WERI-Rb-1 (cell line): ENCODE measurements around the gene AHCTF1.
"Not testable (repeated sequence)": the region's sequence is repeated elsewhere in the genome, so short reads cannot be mapped to it uniquely, and the experiment has no call there.

Experiments used
- DNase-seq: peaks from one replicate; pipeline ENCODE4 v3.0.0-alpha.2; 2020
- H3K27ac ChIP-seq: fragments of 250-450 bp; sonication (Bioruptor Pico); 2 replicates; pipeline ENCODE4 v1.5.1; 2020; ENCODE audit warnings: mild to moderate bottlenecking, moderate library complexity
- H3K27me3 ChIP-seq: fragments of 250-450 bp; sonication (Bioruptor Pico); 2 replicates; pipeline ENCODE4 v1.5.1; 2021; ENCODE audit warnings: mild to moderate bottlenecking, low read depth, moderate library complexity; ENCODE audit not compliant: insufficient read depth, severe bottlenecking
- H3K36me3 ChIP-seq: fragments of 250-450 bp; sonication (Bioruptor Pico); 2 replicates; pipeline ENCODE4 v1.5.1; 2020; ENCODE audit warnings: mild to moderate bottlenecking, moderate library complexity
- H3K4me3 ChIP-seq: 2 replicates; pipeline ENCODE4 v1.5.1; 2011; ENCODE audit warnings: low read depth, mild to moderate bottlenecking, control low read depth, low read length
- H3K9me3 ChIP-seq: fragments of 250-450 bp; sonication (Bioruptor Pico); 2 replicates; pipeline ENCODE4 v1.5.1; 2021; ENCODE audit warnings: mild to moderate bottlenecking, moderate library complexity; ENCODE audit not compliant: severe bottlenecking
- CTCF ChIP-seq: IDR thresholded peaks from 2 replicates; pipeline ENCODE4 v1.5.1; 2011; ENCODE audit warnings: low read depth, mild to moderate bottlenecking, control low read depth, inconsistent platforms, low read length

The AHCTF1 gene

DNA sequence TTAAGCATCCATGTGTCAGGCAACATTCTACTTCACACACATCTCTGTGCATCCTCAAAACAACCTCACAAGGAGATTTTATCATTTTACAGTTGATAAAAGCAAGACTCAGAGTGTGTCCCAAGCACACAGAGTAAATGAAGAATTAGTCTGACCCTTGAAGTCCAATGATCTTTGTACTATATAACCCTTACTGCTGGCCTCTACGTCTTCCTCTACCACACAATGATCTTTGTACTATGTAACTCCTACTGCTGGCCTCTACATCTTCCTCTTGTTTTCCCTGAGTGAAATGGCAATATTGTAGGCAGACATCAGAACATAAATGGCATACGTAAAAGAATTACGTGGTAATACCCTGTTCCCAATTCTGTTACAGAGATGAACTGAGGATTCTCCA lies 55.3 kb downstream of the AHCTF1 start:
- Histone ChIP-seq H3K9me3 (no peaks in the 10 kb centered on the region), H3K4me3 (no peak overlapping the region), H3K27ac (no peak overlapping the region), H3K36me3 (peaks cover 71% of the 10 kb centered on the region), H3K27me3 (no peaks in the 10 kb centered on the region)
- DNase-seq: no peak
- no peak for TF ChIP-seq CTCF

GRCh38 chr1:246875041-246876026 lies 56.4 kb downstream of the AHCTF1 start:
- H3K27me3 ChIP-seq: no peaks in the 10 kb centered on the region
- H3K36me3 ChIP-seq: peaks cover 71% of the 10 kb centered on the region
- TF ChIP-seq CTCF: no peak
- H3K4me3 ChIP-seq: no peak overlapping the region
- H3K27ac ChIP-seq: no peak overlapping the region
- no peak for DNase-seq
- no peaks in the 10 kb centered on the region for H3K9me3 ChIP-seq

DNA sequence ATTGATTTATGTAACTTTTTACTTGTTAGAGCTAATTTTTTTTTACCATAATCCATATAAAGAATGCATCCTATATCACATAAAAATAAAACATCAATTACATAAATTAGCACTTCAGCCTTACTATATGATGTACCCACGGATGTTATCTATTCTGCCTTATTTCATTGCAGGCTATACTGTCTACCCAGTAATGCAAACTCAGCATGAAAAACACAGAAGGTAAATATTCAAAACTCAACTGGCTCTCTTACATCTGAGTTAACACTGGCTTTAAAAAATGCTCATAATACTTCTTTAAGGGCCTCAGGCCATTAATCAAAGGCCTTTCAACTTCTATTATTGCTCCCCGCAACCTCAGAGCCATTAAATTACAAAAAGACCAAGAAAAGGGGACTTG lies 65.8 kb downstream of the AHCTF1 start:
- Histone ChIP-seq H3K4me3 (no peak overlapping the region), H3K9me3 (no peaks in the 10 kb centered on the region), H3K27me3 (no peaks in the 10 kb centered on the region), H3K27ac (no peak overlapping the region), H3K36me3 (peaks cover 82% of the 10 kb centered on the region)
- no peak for TF ChIP-seq CTCF
- DNase-seq: no peak

DNA sequence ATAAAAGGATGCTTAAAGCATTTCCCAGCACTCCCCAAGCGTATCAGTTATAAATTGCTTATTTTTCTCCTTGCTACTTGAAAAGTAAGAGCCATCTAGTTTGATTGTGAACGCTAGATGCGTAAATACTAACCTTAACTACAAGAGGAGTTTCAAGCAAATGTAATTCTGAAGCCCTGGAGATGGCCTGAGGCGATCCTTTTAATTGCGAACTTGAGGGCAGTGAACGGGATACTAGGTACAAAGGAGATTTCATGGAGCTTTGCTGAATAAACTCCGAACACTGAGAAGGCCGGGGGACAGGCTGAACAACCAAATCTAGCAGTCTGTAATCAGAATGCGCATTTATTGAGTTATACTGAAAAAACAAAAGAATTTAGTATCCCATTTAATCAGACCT lies 68.0 kb downstream of the AHCTF1 start:
- H3K27me3 ChIP-seq, H3K9me3 ChIP-seq, H3K27ac ChIP-seq, H3K4me3 ChIP-seq, DNase-seq: not testable (repeated sequence)
- H3K36me3 ChIP-seq: peaks cover 85% of the 10 kb centered on the region

DNA sequence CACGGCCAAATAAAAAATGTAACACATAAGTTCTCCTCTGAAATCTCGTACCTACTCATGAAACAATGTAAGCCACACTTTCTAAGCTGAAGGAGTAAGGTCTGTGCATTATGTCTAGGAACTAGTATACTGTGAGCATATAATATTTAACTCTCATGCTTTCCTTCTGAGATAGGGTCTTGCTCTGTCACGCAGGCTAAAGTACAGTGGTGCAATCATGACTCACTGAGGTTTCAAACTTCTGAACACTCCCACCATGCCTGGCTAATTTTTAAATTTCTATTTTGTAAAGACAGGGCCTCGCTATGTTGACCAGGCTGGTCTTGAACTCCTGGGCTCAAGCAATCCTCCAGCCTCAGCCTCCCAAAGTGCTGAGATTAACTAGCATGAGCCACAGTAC lies 71.3 kb downstream of the AHCTF1 start:
- Histone ChIP-seq H3K36me3 (peaks cover 86% of the 10 kb centered on the region), H3K9me3 (no peaks in the 10 kb centered on the region), H3K27ac (no peak overlapping the region), H3K27me3 (no peaks in the 10 kb centered on the region), H3K4me3 (no peak overlapping the region)
- no peak for DNase-seq
- no peak for TF ChIP-seq CTCF

DNA sequence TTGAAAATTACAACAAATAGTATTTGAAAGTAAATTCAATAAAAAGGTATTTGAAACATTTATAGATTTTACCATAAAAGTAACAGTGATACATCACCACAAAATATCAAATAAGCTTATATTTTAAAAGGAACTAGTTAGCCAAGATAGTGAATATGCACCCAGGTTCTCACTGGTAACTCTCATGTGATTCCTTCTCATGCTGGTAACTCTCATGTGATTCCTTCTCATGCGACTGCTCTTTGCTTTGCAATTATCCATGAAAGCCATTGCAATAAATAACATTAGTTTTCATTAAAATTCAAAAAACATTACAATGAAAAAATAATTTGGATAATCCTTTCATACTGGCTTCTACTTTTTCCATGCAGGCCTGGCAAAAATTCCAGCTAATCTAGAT lies 75.4 kb downstream of the AHCTF1 start:
- Histone ChIP-seq H3K9me3 (no peaks in the 10 kb centered on the region), H3K27me3 (no peaks in the 10 kb centered on the region), H3K27ac (no peak overlapping the region), H3K4me3 (no peak overlapping the region), H3K36me3 (peaks cover 88% of the 10 kb centered on the region)
- DNase-seq: no peak
- no peak for TF ChIP-seq CTCF

GRCh38 chr1:246850640-246851039 lies 81.1 kb downstream of the AHCTF1 start:
- H3K9me3 ChIP-seq, H3K27ac ChIP-seq, H3K27me3 ChIP-seq, H3K4me3 ChIP-seq, DNase-seq: not testable (repeated sequence)
- peaks cover 80% of the 10 kb centered on the region for H3K36me3 ChIP-seq
